Astrocyte (in vitro differentiated cells and primary cell): ENCODE data around the gene FAM110D.

Experiments used
- CTCF ChIP-seq: IDR thresholded peaks from 2 replicates; pipeline ENCODE4 v1.5.1; 2011; ENCODE audit warnings: low read depth, mild to moderate bottlenecking, inconsistent platforms, low read length, moderate library complexity; ENCODE audit not compliant: insufficient read depth
- EZH2 ChIP-seq: IDR thresholded peaks from 2 replicates; pipeline ENCODE4 v1.6.1; 2012; ENCODE audit warnings: mild to moderate bottlenecking, low read length, inconsistent platforms; ENCODE audit not compliant: insufficient read depth

- TF ChIP-seq EZH2, result no peak
- TF ChIP-seq CTCF, result no peak
Measured at GRCh38 chr1:26122988-26123973, 35.6 kb upstream of the FAM110D start.
